GM10248 (cell line): ENCODE measurements around the gene PLXNB2.

ENCODE experiments used
- CTCF ChIA-PET: fragments of 300-600 bp; sonication (Branson Sonifier 250); formaldehyde crosslinking; extraction: SDS; loops from one replicate; lab custom pipeline; 2021; ENCODE audit warnings: antibody characterized with exemption; lab: Yijun Ruan, JAX
- POLR2A ChIA-PET: fragments of 350-650 bp; sonication (Branson Sonifier 250); formaldehyde crosslinking; extraction: SDS; loops from one replicate; lab custom pipeline; 2020; ENCODE audit warnings: antibody characterized with exemption; lab: Yijun Ruan, JAX
- DNase-seq: peaks from one replicate; pipeline ENCODE4 v3.0.0; 2012; ENCODE audit errors: extremely low spot score
- TF ChIP-seq, protein P1 (sequence below): IDR thresholded peaks from 2 replicates; pipeline ENCODE4 v1.5.1; 2012; ENCODE audit warnings: mild to moderate bottlenecking, low read depth; ENCODE audit errors: extremely low read depth, missing control alignments, control extremely low read depth

PLXNB2 gene

DNA sequence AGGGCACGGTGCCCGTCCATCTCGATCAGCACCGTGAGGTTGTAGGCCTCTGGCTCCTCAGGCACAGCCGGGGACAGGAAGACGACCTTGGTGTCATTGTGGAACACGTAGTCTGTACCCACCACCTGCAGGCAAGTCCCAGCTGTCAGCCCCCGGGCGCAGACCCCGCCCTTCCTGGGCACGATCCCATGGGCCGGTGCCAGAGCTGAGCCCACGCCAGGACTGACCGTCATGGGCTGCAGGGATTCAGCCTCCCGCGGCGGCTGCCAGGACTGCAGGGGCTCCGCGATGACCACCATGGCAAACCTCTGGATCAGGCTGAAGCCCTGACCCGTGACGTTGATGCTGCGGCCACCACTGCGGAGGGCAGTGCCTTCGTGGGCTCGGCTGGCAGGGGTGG is 25.5 kb downstream of the PLXNB2 start:
- DNase-seq = no peak
- ChIA-PET CTCF (interaction anchor here (0.8 to 1.3 kb wide), 4 partner anchors 9 to 60 kb away, joined by 3 to 4 read pairs (median 3); partner anchors contain the start of gene HDAC10), POLR2A (no interaction called here)
- TF ChIP-seq, protein P1, sequence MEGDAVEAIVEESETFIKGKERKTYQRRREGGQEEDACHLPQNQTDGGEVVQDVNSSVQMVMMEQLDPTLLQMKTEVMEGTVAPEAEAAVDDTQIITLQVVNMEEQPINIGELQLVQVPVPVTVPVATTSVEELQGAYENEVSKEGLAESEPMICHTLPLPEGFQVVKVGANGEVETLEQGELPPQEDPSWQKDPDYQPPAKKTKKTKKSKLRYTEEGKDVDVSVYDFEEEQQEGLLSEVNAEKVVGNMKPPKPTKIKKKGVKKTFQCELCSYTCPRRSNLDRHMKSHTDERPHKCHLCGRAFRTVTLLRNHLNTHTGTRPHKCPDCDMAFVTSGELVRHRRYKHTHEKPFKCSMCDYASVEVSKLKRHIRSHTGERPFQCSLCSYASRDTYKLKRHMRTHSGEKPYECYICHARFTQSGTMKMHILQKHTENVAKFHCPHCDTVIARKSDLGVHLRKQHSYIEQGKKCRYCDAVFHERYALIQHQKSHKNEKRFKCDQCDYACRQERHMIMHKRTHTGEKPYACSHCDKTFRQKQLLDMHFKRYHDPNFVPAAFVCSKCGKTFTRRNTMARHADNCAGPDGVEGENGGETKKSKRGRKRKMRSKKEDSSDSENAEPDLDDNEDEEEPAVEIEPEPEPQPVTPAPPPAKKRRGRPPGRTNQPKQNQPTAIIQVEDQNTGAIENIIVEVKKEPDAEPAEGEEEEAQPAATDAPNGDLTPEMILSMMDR = no peak

DNA sequence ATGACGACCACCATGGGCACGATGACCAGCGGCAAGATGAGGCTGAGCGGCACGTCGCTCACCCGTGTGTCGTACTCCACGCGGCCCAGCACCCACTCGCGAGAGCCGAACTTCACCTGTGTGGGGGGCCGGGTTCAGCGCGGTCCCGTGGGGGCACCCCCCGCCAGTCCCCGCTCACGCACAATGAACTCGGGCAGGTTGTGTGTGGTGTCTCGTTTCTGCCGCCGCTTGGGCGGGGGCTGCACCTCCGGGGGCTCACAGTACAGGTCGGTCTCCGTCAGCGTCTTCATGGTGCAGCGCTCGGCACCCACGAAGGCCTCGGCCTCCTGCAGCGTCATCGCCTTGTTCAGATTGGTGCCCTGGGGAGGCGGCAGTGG is 26.1 kb downstream of the PLXNB2 start:
- DNase-seq = no peak
- TF ChIP-seq, protein P1 = no peak
- ChIA-PET POLR2A (no interaction called here), CTCF (interaction anchor here (1.0 to 1.3 kb wide), 4 partner anchors 9 to 60 kb away, joined by 3 to 4 read pairs (median 3); no protein-coding TSS in a partner anchor)

DNA sequence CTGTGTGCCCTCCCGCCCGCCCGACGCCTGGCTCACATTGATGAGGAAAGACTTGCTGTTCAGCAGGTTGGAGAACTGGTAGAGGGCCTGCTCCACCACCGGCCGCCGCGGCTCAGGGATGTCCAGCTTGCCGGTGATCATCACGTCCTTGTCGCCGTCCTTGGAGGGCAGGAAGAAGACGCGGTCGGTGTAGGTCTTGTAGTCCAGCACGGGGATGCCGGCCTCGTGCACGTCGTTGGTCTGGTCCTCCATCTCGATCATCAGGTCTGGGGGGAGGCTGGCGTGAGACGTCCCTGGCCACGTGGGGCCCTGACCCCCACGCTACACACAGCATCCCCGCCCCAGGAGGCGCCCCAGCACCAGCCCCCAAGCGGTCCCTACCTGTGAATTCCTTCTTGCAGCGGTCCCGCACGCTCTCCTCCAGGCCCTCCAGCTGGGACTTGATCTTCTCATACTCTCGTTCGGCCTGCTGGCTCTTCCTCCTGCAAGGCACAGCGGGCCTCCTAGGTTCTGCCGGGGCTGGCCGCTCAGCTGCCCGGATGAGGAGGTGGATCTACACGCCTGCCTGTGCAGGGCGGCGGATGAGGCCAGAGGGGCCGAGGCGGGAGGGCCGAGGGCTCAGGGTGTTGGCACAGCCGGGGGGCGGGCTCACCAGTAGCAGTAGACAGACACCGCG is 26.6 kb downstream of the PLXNB2 start:
- POLR2A ChIA-PET = no interaction called here
- TF ChIP-seq, protein P1 = no peak
- no peak for DNase-seq
- CTCF ChIA-PET = interaction anchor here (0.9 to 1.3 kb wide), 5 partner anchors 9 to 40 kb away, joined by 3 read pairs; no protein-coding TSS in a partner anchor

DNA sequence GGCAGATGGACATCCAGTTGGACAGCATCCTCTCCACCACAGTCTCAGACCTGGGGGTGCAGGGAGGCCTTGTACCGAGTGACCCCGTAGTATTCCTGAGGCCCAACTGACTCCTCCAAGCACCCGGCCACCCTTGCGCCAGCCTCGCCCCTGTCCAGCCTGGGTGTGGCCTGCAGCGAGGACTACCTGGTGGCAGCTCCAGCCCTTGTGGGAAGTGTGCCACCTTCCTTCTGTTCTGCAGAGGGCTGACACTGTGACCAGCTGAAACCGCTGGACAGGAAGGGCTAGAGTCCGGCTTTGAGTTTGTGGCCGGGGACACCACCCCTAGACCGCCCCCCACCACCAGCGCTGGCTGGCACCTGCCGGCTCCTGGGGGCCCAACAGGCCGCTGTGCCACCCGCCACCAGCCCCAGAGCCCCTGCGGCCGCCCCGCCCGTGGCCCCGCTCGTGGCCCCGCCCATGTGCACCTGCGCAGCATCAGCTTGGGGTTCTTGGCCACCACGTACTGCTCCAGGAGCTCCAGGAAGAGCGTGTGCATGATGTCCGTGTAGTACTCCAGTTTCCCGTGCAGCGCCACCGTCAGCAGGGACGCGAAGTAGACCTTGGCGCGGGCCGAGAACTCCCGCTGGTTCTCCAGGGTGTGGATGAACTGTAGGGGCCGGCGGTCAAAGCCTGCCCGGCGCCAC is 27.3 kb downstream of the PLXNB2 start:
- ChIA-PET CTCF (interaction anchor here (0.7 to 1.2 kb wide), 7 partner anchors 8 to 62 kb away, joined by 3 to 6 read pairs (median 3); no protein-coding TSS in a partner anchor), POLR2A (no interaction called here)
- TF ChIP-seq, protein P1 = no peak
- no peak for DNase-seq

DNA sequence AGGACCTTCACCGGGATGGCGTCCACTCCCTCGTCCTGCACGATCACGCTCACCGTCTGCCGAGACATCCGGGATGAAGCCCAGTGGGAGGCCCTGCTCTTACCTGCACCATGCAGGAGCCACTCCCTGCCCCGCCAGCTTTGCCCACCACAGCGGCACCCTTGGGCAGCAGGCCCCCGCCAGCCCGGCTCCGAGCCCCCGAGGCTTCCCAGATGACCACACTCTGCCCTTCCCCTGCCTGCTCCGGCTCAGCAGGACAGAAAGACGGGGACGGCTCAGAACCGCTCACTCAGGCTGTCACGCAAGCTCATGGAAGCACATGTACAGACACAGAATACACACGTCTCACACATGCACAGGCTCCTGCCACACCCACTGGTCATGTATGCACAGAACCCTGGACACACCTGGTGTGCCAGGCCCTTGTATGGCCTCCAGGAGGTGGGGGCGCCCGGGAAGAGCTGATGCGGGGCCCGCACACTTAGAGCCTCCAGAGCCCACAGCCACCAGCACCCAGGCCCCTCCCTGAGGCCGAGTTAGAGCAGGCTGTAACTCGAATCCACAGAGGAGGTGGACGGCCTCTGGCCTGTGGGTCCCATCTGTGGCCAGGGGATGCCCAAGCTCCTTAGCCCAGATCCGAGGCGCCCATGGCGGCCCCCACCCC is 28.4 kb downstream of the PLXNB2 start:
- TF ChIP-seq, protein P1 = no peak
- no peak for DNase-seq
- POLR2A ChIA-PET = interaction anchor here (0.5 kb wide), 1 partner anchor 138 kb away, joined by 4 read pairs; no protein-coding TSS in a partner anchor
- CTCF ChIA-PET = interaction anchor here (0.7 to 1.2 kb wide), 4 partner anchors 24 to 63 kb away, joined by 3 to 6 read pairs (median 3); no protein-coding TSS in a partner anchor

DNA sequence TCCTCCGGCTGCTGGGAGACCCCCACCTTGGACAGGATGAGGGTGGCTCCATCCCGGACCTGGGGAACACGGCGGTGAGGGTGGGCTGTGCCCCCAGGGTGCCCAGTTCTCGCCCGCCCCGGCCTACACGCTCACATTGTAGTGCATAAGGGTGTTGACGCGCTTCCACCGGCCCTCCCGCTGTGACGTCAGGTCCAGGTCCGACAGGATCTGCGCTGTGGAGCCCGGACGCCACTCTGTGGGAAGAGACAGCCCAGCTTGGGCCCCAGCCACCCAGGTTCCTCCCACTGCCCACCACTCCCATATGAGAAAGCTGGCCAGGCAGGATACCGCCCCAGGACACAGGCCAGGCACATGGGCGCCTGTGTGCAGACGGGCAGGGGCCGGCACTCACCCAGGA is 29.0 kb downstream of the PLXNB2 start:
- no peak for DNase-seq
- ChIA-PET CTCF (no interaction called here), POLR2A (interaction anchor here (0.5 kb wide), 1 partner anchor 138 kb away, joined by 4 read pairs; no protein-coding TSS in a partner anchor)
- TF ChIP-seq, protein P1 = no peak
